ENCODE data around the gene ANTXR1. TPM values are rescaled to one million over a fixed set of nuclear protein-coding genes. Genes with fewer than 3 reads are reported as not detected.

Gene ANTXR1
- total RNA-seq, 2 experiments from 2014 or later = 0.32 TPM; not detected in 1

DNA sequence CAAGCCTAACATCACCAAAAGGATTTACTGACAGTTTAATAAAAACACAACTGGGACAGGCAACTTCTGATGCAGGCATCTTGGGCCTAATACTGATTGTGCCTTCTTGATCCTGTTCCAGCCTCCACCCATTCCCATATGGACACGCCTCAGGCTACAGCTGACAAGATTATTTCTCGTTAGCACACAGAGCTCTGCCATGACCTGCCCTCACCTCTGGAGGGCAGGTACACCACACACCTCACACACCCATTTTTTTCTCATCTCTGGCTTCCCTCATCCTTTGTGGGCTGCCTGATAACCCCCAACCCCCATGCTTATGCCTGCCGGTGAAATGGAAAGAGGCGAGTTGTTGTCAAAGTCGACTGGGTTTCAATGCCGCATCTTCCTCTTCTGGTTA, 147.0 kb downstream of the ANTXR1 start:
- Mint-ChIP-seq H3K4me3 (no peak overlapping the region), H3K27ac (no peak overlapping the region), H3K36me3 (ENCODE audit: low read depth) (no peaks in the 10 kb centered on the region), H3K9me3 (ENCODE audit: low read depth) (no peaks in the 10 kb centered on the region), H3K4me1 (no peaks in the 10 kb centered on the region), H3K27me3 (peaks cover 7% of the 10 kb centered on the region)
- intact Hi-C loops (cut with DNase I, micrococcal nuclease) = no loop called here
- DNase-seq = no peak
- ChIA-PET CTCF (interaction anchor here (0.7 kb wide), 1 partner anchor 153 kb away, joined by 3 read pairs; no protein-coding TSS in a partner anchor), POLR2A (no interaction called here)
- no peak for ATAC-seq

DNA sequence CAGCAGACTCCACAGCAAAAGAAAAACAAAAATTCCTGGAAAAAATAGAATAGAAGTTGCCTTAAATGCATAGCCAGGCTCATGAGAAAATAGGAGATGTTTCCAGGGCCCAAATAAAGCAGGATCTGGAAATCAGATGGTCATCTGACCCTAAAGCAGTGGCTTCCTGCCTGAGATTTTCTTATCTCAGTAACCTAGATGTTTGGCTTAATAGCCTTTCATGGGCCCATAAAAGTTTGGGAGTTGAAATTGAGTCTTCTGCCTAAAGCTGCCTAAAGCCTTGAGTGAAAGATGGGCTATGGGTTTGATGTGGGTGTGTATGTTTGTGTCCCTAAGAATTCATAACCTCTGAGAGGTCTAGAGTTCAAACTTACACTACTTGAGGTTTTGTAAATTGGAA, 149.1 kb downstream of the ANTXR1 start:
- ATAC-seq (no peak), DNase-seq (no peak)
- H3K36me3 Mint-ChIP-seq (ENCODE audit: low read depth) = no peaks in the 10 kb centered on the region
- POLR2A ChIA-PET = no interaction called here
- no peak overlapping the region for H3K4me3 Mint-ChIP-seq
- peaks cover 10% of the 10 kb centered on the region for H3K27me3 Mint-ChIP-seq
- no peaks in the 10 kb centered on the region for H3K4me1 Mint-ChIP-seq
- CTCF ChIA-PET = no interaction called here
- intact Hi-C loops (cut with DNase I, micrococcal nuclease) = no loop called here
- no peaks in the 10 kb centered on the region for H3K9me3 Mint-ChIP-seq (ENCODE audit: low read depth)
- H3K27ac Mint-ChIP-seq = no peak overlapping the region

DNA sequence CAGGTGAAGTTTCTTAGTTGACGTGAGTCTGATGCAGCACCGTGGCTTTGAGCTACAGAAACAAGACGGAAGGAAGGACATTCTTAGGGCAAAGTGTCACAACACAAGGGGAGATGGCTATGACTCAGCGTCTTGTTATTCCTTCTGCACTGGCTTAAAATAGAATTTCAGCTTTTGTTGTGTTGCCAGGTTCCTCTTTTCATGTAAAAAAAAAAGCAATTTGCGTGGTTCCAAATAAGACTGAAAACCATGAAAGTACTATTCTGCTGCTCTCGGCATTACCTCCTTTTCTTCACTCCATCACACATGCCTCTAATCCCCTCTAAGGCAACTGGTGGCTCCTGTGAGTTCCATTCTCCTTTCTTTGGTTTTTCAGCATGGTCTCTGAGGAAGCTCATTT, 150.1 kb downstream of the ANTXR1 start:
- no peaks in the 10 kb centered on the region for H3K4me1 Mint-ChIP-seq
- no peak for DNase-seq
- no peaks in the 10 kb centered on the region for H3K9me3 Mint-ChIP-seq (ENCODE audit: low read depth)
- ATAC-seq = no peak
- POLR2A ChIA-PET = no interaction called here
- H3K4me3 Mint-ChIP-seq = no peak overlapping the region
- H3K27me3 Mint-ChIP-seq = peaks cover 10% of the 10 kb centered on the region
- CTCF ChIA-PET = no interaction called here
- intact Hi-C loops (cut with DNase I, micrococcal nuclease) = no loop called here
- H3K27ac Mint-ChIP-seq = no peak overlapping the region
- no peaks in the 10 kb centered on the region for H3K36me3 Mint-ChIP-seq (ENCODE audit: low read depth)

DNA sequence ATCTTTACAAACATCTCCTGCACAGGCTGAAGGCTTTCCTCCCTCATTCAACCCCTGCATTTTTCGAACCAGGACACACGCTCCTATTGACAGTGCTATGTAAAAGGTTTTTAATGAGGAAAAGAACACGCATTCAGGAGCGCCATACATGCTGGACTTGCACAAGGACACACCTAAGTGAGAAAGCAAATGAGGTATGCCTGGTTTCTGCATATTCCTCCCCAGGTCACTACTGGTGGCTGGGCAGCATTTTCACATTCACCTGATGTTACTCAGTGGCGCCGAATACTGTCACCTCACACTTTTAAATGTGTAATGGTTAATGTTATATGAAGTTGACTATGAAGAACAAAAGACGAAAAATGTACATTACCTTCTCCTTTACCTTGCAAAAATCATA, 150.6 kb downstream of the ANTXR1 start:
- Mint-ChIP-seq H3K9me3 (ENCODE audit: low read depth) (no peaks in the 10 kb centered on the region), H3K27me3 (peaks cover 10% of the 10 kb centered on the region), H3K36me3 (ENCODE audit: low read depth) (no peaks in the 10 kb centered on the region), H3K4me1 (no peaks in the 10 kb centered on the region), H3K27ac (no peak overlapping the region), H3K4me3 (no peak overlapping the region)
- intact Hi-C loops (cut with DNase I, micrococcal nuclease) = no loop called here
- no peak for DNase-seq
- ATAC-seq = no peak
- ChIA-PET POLR2A (no interaction called here), CTCF (no interaction called here)

DNA sequence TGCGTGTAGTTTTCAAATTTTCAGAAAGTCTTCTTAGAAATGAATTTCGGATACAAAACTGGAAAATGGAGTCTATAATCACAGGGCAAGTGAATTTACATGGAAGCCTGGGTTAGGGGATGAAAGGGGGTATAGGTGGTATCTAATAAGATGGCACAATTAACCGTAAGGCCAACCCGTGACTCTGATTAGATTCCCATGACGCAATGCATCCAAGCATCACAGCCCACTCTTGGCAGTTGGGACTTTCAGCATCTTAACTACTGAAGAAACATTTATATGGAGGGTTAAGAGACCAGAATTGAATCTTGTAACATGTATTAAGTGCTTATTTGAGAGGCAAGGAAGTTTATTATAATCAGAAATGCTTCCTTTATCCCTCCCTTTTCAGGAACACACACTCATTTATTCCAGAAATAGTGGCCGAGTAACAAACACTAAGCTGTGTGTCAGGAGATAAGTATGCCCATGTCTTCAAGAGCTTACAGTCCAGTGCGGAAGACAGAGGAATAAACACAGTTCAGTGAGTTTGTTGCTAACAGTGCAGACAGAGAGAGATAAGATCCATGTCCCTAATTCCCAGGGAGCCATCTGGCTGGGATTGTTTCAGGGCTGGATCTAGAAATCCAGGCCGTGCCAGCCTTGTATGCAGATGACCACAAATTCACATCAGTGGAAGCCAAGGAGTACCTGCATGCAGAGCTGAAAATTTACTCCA, 151.2 kb downstream of the ANTXR1 start:
- H3K27me3 Mint-ChIP-seq = peaks cover 10% of the 10 kb centered on the region
- no peak for DNase-seq
- ChIA-PET POLR2A (no interaction called here), CTCF (interaction anchor here (0.6 kb wide), 1 partner anchor 142 kb away, joined by 3 read pairs; no protein-coding TSS in a partner anchor)
- no peaks in the 10 kb centered on the region for H3K4me1 Mint-ChIP-seq
- no peak overlapping the region for H3K27ac Mint-ChIP-seq
- intact Hi-C loops (cut with DNase I, micrococcal nuclease) = no loop called here
- H3K9me3 Mint-ChIP-seq (ENCODE audit: low read depth) = no peaks in the 10 kb centered on the region
- no peak overlapping the region for H3K4me3 Mint-ChIP-seq
- no peak for ATAC-seq
- H3K36me3 Mint-ChIP-seq (ENCODE audit: low read depth) = no peaks in the 10 kb centered on the region

DNA sequence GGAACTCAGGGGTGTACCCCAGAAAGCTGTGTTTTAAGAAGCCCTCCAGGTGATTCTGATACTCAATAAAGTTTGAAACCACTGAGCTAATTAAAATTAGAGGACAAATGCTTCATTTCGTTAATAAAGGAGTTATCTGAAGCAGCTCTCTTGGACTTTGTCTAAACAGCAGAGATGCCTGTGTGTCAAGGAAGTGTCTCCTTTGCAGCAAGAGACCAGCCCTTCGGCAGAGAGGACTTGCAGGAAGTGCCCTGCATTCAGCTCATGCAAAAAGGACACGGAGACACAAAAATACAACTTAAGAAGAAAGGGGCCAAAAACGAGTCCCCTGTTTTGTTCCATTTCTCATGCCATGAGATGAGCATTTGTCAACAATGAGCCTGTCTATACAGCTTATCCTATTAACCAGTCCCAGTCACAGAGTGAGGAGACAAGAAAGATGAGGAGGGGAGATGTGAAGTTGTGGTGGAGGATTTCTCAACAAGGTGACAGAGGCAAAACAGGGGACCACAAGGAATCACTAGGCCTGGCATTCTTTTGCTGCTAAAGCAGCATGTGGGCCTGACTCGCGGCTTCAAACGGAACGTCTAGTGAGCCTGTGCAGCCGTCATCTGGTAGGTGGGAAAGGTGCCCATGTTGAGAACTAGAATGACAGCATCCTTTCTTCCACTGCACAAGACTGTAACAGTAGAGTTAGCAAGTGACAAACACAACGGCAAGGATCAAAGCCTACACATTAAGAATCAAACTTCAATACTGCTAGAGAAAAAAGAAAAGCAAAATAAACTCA, 152.3 kb downstream of the ANTXR1 start:
- Mint-ChIP-seq H3K27me3 (peaks cover 13% of the 10 kb centered on the region), H3K27ac (no peak overlapping the region), H3K36me3 (ENCODE audit: low read depth) (no peaks in the 10 kb centered on the region), H3K9me3 (ENCODE audit: low read depth) (no peaks in the 10 kb centered on the region), H3K4me3 (no peak overlapping the region), H3K4me1 (no peaks in the 10 kb centered on the region)
- ChIA-PET CTCF (interaction anchor here (0.6 kb wide), 1 partner anchor 141 kb away, joined by 3 read pairs; no protein-coding TSS in a partner anchor), POLR2A (no interaction called here)
- DNase-seq (no peak), ATAC-seq (no peak)
- intact Hi-C loops (cut with DNase I, micrococcal nuclease) = no loop called here

DNA sequence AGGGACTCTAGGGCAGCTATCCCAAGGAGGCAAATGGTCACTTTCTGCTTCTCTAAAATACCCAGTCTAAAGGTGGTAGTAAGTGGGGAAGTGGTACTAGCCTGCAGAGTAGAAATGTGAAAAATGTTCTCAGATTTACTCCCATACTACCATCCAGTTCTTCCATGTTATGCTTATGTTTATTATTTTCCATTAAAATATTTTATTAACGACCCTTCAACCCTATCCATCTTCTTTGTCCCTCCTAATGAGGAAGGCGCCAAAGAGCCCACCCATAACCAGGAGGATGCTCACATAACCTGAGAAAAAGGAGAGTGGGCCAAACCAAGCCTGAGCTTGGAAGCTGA, 153.5 kb downstream of the ANTXR1 start:
- ATAC-seq (no peak), DNase-seq (no peak)
- CTCF ChIA-PET = no interaction called here
- Mint-ChIP-seq H3K4me3 (no peak overlapping the region), H3K36me3 (ENCODE audit: low read depth) (no peaks in the 10 kb centered on the region), H3K27me3 (peaks cover 13% of the 10 kb centered on the region), H3K4me1 (no peaks in the 10 kb centered on the region), H3K9me3 (ENCODE audit: low read depth) (no peaks in the 10 kb centered on the region), H3K27ac (no peak overlapping the region)
- POLR2A ChIA-PET = no interaction called here
- intact Hi-C loops (cut with DNase I, micrococcal nuclease) = no loop called here

DNA sequence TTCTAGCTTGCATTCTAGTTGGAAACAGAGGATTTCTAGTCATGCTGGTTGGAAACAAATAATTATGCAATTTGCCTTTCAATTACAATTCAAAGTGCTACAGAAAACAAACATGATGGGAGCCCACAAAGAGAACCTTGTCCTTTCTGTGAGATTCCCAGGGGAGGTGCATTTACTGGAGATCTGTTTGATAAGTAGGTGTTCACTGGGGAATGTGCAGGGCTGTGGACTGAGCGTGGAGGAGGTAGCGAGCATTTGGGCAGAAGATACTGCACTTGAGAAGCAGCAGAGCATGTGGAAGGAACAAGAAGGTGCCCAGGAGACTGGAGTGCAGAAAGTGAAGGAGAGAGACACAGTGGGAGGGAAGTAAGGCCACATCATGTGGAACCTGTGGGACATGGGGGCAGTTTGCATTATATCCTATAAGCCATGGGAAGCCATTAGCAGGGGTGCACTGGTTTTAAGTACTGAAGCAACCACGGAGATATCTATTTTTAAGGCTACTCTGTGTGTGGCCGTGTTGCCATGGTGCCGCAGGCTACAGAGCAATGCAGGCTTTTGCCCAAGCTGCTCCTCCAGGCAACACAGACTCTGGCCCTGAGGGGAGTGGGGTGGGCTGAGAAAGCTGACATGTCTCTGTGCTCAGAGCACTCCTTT, 154.0 kb downstream of the ANTXR1 start:
- POLR2A ChIA-PET = no interaction called here
- DNase-seq = no peak
- Mint-ChIP-seq H3K27ac (no peak overlapping the region), H3K4me3 (no peak overlapping the region), H3K4me1 (no peaks in the 10 kb centered on the region), H3K27me3 (peaks cover 13% of the 10 kb centered on the region), H3K36me3 (ENCODE audit: low read depth) (no peaks in the 10 kb centered on the region), H3K9me3 (ENCODE audit: low read depth) (no peaks in the 10 kb centered on the region)
- intact Hi-C loops (cut with DNase I, micrococcal nuclease) = no loop called here
- no peak for ATAC-seq
- CTCF ChIA-PET = no interaction called here

DNA sequence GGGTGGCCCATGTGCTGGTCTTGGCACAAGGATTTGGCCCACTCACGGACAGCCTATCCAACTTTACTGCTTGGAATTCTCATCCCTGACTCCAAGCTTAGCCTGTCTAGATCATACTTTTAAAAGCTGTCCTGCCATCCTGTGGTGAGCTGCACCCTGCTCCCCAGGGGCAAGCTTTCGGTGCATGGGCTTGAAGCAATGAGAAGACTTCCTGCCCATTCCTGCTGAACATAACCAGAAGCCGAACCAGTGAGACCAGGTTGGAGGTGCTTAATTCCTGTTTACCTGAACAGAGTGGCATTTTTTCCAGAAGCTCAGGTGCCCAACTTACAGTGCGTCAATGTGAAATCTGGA, 154.5 kb downstream of the ANTXR1 start:
- CTCF ChIA-PET = no interaction called here
- Mint-ChIP-seq H3K4me3 (no peak overlapping the region), H3K27me3 (peaks cover 13% of the 10 kb centered on the region), H3K9me3 (ENCODE audit: low read depth) (no peaks in the 10 kb centered on the region), H3K27ac (no peak overlapping the region), H3K4me1 (no peaks in the 10 kb centered on the region), H3K36me3 (ENCODE audit: low read depth) (no peaks in the 10 kb centered on the region)
- ATAC-seq (no peak), DNase-seq (no peak)
- intact Hi-C loops (cut with DNase I, micrococcal nuclease) = no loop called here
- POLR2A ChIA-PET = no interaction called here

DNA sequence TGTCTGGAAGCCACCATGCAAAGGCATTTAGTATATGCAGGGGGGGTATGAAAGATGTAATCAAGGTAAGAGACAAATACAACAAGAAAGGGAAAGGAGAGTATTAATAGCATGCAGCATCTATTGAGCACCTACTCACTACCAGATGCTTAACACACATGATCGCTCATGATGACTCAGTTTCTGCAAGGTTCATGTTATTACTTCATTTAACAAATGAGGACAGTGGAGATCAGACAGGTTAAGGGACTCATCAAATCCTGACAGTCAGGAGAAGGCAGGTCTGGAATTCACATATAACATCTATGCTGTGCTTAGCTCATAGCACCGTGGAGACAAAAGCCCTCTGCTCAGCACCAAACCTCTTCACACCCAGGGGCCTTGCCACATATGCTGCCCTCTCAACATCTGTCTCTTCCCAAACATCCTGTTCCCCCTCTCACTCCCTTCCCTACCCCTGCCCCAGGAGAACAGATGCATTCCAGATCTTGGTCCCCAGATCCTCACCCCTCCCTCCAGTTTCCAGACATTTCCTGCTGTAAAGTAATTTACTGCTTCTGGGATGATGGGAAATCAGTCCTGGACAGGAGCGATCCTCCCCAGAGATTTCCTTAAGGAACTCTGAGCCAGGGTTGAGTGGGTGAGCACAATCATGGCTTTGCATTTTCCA, 155.3 kb downstream of the ANTXR1 start:
- intact Hi-C loops (cut with DNase I, micrococcal nuclease) = no loop called here
- H3K9me3 Mint-ChIP-seq (ENCODE audit: low read depth) = no peaks in the 10 kb centered on the region
- ChIA-PET POLR2A (no interaction called here), CTCF (no interaction called here)
- H3K27ac Mint-ChIP-seq = no peak overlapping the region
- no peaks in the 10 kb centered on the region for H3K36me3 Mint-ChIP-seq (ENCODE audit: low read depth)
- H3K4me3 Mint-ChIP-seq = no peak overlapping the region
- DNase-seq = no peak
- H3K4me1 Mint-ChIP-seq = no peaks in the 10 kb centered on the region
- peaks cover 12% of the 10 kb centered on the region for H3K27me3 Mint-ChIP-seq
- no peak for ATAC-seq

DNA sequence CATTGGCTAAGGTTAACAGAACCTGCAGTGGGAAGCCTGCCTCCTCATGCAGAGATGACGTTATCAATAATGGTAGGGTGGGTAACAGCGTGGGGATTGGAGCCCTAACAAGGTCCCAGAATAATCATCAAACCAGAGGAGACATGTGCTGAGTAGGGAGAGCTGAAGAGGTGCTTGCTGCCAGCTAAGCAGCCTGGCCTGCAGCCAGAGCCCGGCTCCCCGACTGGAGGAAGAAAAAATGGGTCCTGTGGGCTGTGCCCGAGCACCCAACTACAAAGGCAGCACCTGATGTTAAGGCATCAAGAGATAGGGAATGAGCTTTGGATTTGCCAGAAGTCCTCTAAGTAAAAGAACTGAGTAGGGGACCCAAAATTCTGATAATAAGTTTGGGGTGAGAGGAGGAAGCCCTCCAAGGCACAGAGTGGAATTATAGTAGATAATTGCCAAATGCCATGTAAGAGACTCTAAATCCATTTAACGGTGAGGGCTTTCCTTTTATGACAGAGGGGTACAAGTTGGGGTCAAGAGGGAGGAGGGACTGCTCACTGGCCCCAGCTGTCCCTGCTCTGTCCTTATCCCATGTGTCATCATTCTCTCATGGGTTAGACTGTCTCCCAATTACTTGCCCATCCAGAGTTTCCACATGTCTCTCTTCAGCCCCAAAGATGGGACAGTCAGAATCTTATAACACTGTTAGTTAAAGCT, 156.1 kb downstream of the ANTXR1 start:
- Mint-ChIP-seq H3K27me3 (peaks cover 11% of the 10 kb centered on the region), H3K9me3 (ENCODE audit: low read depth) (no peaks in the 10 kb centered on the region), H3K36me3 (ENCODE audit: low read depth) (no peaks in the 10 kb centered on the region), H3K4me1 (no peaks in the 10 kb centered on the region), H3K4me3 (no peak overlapping the region), H3K27ac (no peak overlapping the region)
- CTCF ChIA-PET = no interaction called here
- intact Hi-C loops (cut with DNase I, micrococcal nuclease) = no loop called here
- POLR2A ChIA-PET = no interaction called here
- ATAC-seq (no peak), DNase-seq (no peak)

Data from activated CD4-positive, alpha-beta T cell treated with anti-CD3 and anti-CD28 coated beads for 36 hours (primary cell).